Measurements from ENCODE around the gene ZNF791.
"Not testable (repeated sequence)": the region's sequence is repeated elsewhere in the genome, so short reads cannot be mapped to it uniquely, and the experiment has no call there.

ZNF791 gene

GRCh38 chr19:12668932-12669269, 58.2 kb downstream of the ZNF791 start:
- ATAC-seq (peak; percentile 43), DNase-seq (ENCODE audit: low spot score in 2 of 2) (peak in 1 of 2 donors; percentile 42)
- H3K36me3 Mint-ChIP-seq: peaks cover 86% of the 10 kb centered on the region
- H3K9me3 Mint-ChIP-seq: no peaks in the 10 kb centered on the region
- H3K27ac Mint-ChIP-seq: peak overlapping the region; percentile 99
- H3K4me1 Mint-ChIP-seq: peaks cover 79% of the 10 kb centered on the region
- peak overlapping the region; percentile 97 for H3K4me3 Mint-ChIP-seq

DNA sequence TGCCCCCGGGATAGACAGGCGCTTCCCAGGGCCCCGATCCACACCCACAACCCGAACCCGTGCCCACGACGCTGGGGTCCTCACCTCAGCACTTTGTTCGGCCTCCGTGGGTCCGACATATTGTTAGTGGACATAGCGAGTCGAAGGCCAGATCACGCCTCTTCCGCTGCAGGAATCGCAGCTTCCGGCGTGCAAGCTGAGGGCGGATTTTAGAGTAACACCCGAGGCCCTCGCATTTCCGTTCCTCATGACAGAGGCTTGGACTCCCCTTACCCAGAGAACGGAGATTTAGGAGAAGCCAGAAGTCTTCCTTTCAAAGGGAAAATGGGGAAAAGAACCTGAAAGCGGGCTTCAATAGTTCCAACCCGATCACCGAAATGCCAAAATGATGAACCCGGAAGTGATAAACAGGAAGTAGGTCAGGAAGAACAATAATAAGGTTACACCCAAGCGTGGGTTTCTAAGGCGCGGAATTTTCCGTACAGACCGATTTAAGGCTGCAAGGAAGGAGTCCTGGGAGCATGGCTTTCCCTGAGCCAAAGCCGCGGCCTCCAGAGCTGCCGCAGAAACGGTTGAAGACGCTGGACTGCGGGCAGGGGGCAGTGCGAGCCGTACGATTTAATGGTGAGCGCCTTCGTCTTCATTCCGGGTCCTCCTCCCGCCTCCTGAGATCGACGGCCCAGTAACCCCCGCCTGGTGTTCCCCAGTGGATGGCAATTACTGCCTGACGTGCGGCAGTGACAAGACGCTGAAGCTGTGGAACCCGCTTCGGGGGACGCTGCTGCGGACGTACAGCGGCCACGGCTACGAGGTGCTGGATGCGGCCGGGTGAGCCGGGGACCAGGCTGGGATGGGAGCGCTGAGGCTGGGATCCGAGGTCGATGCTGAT, 58.8 kb downstream of the ZNF791 start:
- Mint-ChIP-seq H3K4me1 (peaks cover 80% of the 10 kb centered on the region), H3K9me3 (no peaks in the 10 kb centered on the region), H3K27ac (peak overlapping the region; percentile 99), H3K4me3 (peak overlapping the region; percentile 97), H3K36me3 (peaks cover 86% of the 10 kb centered on the region)
- peak; percentile 69 to 90 for DNase-seq (ENCODE audit: low spot score in 2 of 2)
- ATAC-seq: peak; percentile 50

DNA sequence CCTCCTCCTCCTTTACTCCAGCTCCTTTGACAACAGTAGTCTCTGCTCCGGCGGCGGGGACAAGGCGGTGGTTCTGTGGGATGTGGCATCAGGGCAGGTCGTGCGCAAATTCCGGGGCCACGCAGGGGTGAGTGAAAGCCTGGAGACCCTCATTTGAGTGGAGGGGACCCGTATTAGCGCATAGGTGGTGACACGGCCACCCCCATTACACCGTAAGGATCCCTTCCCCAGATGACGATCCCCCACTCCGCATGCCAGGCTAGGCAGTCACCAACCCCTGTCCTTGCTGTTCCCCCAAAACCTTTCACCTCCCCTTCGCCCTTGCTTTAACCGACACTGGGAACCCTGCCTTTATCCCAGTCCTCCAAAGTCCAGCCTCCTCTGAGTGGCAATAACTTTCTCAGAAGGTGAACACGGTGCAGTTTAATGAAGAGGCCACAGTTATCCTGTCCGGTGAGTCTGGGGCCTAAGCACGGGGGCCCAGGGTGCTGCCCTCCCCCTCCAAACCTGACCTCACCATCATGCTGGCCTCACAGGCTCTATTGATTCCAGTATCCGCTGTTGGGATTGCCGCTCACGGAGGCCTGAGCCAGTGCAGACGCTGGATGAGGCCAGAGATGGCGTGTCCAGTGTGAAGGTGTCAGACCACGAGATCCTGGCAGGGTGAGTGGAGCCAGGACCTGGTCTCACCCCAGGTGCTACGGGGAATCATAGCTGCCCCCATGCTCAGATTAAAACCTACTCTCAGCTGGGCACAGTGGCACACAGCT, 59.6 kb downstream of the ZNF791 start:
- H3K27ac Mint-ChIP-seq: peak overlapping the region; percentile 99

GRCh38 chr19:12672744-12673143, 62.0 kb downstream of the ZNF791 start:
- Mint-ChIP-seq H3K9me3 (no peaks in the 10 kb centered on the region), H3K4me1 (peaks cover 64% of the 10 kb centered on the region), H3K27ac (peak overlapping the region; percentile 68), H3K36me3 (peaks cover 98% of the 10 kb centered on the region), H3K4me3 (no peak overlapping the region)
- ATAC-seq: no peak
- no peak for DNase-seq (ENCODE audit: low spot score in 2 of 2)

More for the DNA sequence above, 59.6 kb downstream of the ZNF791 start:
- Mint-ChIP-seq H3K4me3 (peak overlapping the region; percentile 97), H3K4me1 (peaks cover 73% of the 10 kb centered on the region), H3K36me3 (peaks cover 87% of the 10 kb centered on the region), H3K9me3 (no peaks in the 10 kb centered on the region)
- DNase-seq (ENCODE audit: low spot score in 2 of 2) (no peak), ATAC-seq (no peak)

- H3K4me3 Mint-ChIP-seq: no peak overlapping the region
- ATAC-seq (no peak), DNase-seq (ENCODE audit: low spot score in 2 of 2) (no peak)
- H3K4me1 Mint-ChIP-seq: peaks cover 48% of the 10 kb centered on the region
- peak overlapping the region; percentile 82 for H3K27ac Mint-ChIP-seq
- H3K9me3 Mint-ChIP-seq: no peaks in the 10 kb centered on the region
- peaks cover 100% of the 10 kb centered on the region for H3K36me3 Mint-ChIP-seq
Observed at GRCh38 chr19:12675399-12675798, 64.7 kb downstream of the ZNF791 start.

DNA sequence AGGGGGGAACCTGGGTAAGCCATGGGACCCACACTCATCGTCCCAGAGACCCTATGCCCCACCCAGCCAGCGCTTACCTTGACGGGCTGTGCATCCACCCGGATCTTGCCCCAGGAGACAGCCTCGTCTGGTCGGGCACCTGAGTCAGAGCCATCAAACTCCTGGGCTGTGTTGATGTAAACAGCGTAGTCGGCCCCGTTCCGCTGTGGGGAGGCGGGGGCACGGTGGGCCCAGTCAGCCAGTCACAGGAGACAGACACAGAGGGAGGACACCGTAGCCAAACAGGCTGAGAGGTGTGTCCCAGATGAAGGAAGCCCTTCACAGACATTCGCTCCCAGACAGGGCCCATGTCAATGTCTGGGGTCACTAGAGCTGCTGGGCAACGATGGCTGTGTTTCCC, 65.2 kb downstream of the ZNF791 start:
- Mint-ChIP-seq H3K9me3 (no peaks in the 10 kb centered on the region), H3K4me1 (peaks cover 45% of the 10 kb centered on the region), H3K36me3 (peaks cover 100% of the 10 kb centered on the region), H3K4me3 (no peak overlapping the region), H3K27ac (peak overlapping the region; percentile 82)
- ATAC-seq (no peak), DNase-seq (ENCODE audit: low spot score in 2 of 2) (no peak)

DNA sequence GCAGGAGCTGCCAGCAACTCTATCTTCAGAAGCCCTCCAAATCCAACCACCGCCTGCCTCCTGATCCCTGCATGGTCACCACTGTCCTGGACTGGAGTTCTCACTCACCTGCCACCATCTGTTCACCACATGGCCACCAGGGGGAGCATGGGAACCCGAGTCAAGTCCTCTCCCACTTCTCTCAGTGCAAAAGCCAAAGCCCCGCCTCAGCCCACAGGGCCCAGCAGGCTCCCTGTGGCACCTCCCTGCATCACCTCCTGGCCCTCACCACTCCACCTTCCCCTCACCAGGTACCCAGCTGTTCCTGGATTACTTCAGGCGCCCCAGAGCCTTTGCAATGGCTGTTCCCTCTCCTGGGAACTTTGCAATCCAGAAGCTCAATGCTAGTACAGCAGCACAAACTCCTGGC, 65.7 kb downstream of the ZNF791 start:
- H3K9me3 Mint-ChIP-seq: no peaks in the 10 kb centered on the region
- DNase-seq (ENCODE audit: low spot score in 2 of 2) (peak; percentile 78 to 94), ATAC-seq (peak; percentile 59)
- peaks cover 50% of the 10 kb centered on the region for H3K4me1 Mint-ChIP-seq
- peaks cover 100% of the 10 kb centered on the region for H3K36me3 Mint-ChIP-seq
- peak overlapping the region; percentile 82 for H3K27ac Mint-ChIP-seq
- H3K4me3 Mint-ChIP-seq: no peak overlapping the region

DNA sequence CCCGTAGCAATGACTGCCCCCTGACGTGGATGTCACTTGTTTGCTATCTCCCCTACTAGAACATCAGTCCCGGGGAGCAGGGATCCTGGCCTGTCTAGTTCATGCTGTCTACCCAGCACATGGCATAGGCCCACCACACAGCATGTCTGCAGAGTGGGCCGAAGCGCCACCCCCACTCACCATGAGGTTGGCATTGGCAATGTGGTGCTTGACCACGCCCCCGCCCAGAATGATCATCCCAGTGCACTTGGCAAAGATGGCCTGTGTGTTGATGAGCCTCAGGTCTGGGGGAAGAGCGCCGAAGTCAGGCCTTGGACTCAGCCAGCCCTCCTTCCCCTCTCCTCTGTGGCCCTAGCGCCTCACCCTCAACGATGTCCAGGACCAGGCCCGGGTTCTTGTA, 66.2 kb downstream of the ZNF791 start:
- Mint-ChIP-seq H3K9me3 (no peaks in the 10 kb centered on the region), H3K4me3 (no peak overlapping the region), H3K4me1 (peaks cover 47% of the 10 kb centered on the region), H3K27ac (peak overlapping the region; percentile 82), H3K36me3 (peaks cover 100% of the 10 kb centered on the region)
- DNase-seq (ENCODE audit: low spot score in 2 of 2) (no peak), ATAC-seq (no peak)

DNA sequence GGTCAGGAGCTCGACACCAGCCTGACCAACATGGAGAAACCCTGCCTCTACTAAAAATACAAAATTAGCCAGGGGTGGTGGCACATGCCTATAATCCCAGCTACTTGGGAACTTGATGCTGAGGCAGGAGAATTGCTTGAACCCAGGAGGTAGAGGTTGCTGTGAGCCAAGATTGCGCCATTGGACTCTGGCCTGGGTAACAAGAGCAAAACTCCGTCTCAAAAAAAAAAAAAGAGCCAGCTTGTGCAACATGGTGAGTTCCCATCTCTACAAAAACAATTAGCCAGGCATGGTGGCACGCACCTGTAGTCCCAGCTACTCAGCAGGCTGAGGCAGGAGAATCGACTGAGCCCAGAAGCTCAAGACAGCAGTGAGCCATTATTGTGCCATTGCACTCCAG, 67.3 kb downstream of the ZNF791 start:
- H3K27ac Mint-ChIP-seq; DNase-seq (ENCODE audit: low spot score in 2 of 2); H3K4me3 Mint-ChIP-seq; ATAC-seq; H3K9me3 Mint-ChIP-seq: not testable (repeated sequence)
- Mint-ChIP-seq H3K36me3 (peaks cover 99% of the 10 kb centered on the region), H3K4me1 (peaks cover 42% of the 10 kb centered on the region)

DNA sequence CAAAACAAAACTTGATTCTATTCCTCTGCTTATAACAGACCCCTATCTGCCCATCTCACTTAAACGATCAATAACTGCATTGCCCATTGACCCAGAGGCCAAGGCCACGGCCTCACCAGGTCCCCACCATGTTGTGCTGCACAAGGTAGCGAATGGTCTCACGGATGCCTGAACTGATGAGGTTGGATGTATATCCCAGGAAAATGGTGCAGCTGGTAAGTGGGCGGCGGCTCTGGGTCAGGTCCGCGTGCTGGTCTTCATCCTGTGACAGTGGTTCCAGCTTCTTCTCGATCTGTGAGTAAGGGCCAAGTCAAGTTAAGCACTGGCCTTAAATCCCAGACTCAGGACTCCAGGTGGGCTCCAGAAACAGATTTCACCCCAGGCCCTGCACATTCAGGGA, 69.3 kb downstream of the ZNF791 start:
- peak overlapping the region; percentile 90 for H3K4me3 Mint-ChIP-seq
- H3K9me3 Mint-ChIP-seq: no peaks in the 10 kb centered on the region
- H3K36me3 Mint-ChIP-seq: peaks cover 87% of the 10 kb centered on the region
- peaks cover 30% of the 10 kb centered on the region for H3K4me1 Mint-ChIP-seq
- H3K27ac Mint-ChIP-seq: peak overlapping the region; percentile 20
- no peak for ATAC-seq
- DNase-seq (ENCODE audit: low spot score in 2 of 2): no peak

GRCh38 chr19:12681074-12681987, 70.6 kb downstream of the ZNF791 start, which contains the start of gene DHPS:
Gene DHPS, minus strand, starts transcription at chr19:12681880. Its CDS starts 114 bp downstream, at chr19:12681766.
- peak; percentile 66 to 93 for DNase-seq (ENCODE audit: low spot score in 2 of 2)
- Mint-ChIP-seq H3K4me3 (peak within 1 kb of the TSS; percentile 90), H3K4me1 (peaks cover 27% of the 10 kb centered on the region), H3K9me3 (no peaks in the 10 kb centered on the region), H3K36me3 (peaks cover 78% of the 10 kb centered on the region), H3K27ac (peak within 1 kb of the TSS; percentile 89)
- peak; percentile 85 for ATAC-seq
